ENCODE results near the gene SAT2. TPM values are rescaled to one million over a fixed set of nuclear protein-coding genes. Genes with fewer than 3 reads are reported as not detected.
"Not testable (repeated sequence)": the region's sequence is repeated elsewhere in the genome, so short reads cannot be mapped to it uniquely, and the experiment has no call there.

The SAT2 gene
- total RNA-seq, 1 donor from 2014 or later, result 47.2 TPM

GRCh38 chr17:7606280-7606679, 21.3 kb downstream of the SAT2 start:
- FAIRE-seq, result no peak
- no peak overlapping the region for H3K4me3 Mint-ChIP-seq (ENCODE audit: unreplicated experiment)
- no peak for TF ChIP-seq CTCF (IDR thresholded peaks at IDR 0.05; ENCODE audit: insufficient read depth, low read depth, low read length)
- TF ChIP-seq EZH2 (IDR thresholded peaks at IDR 0.05; ENCODE audit: insufficient read depth, low read length), result no peak
- Histone ChIP-seq H3K9ac (ENCODE audit: low read length) (no peak overlapping the region), H3K9me3 (ENCODE audit: insufficient read depth, low read depth, low read length) (no peaks in the 10 kb centered on the region), H3K4me3 (ENCODE audit: insufficient read depth, low read depth, low read length) (no peak overlapping the region), H3K36me3 (ENCODE audit: insufficient read depth, low read length) (peaks cover 36% of the 10 kb centered on the region), H3K27ac (ENCODE audit: low read depth, low read length) (no peak overlapping the region), H3K4me1 (ENCODE audit: insufficient read depth, low read length) (no peaks in the 10 kb centered on the region), H3K27me3 (ENCODE audit: insufficient read depth, low read length) (no peaks in the 10 kb centered on the region), H2AFZ (ENCODE audit: low read depth, low read length) (no peak overlapping the region), H3K79me2 (ENCODE audit: insufficient read depth, low read length) (peaks cover 61% of the 10 kb centered on the region), H4K20me1 (ENCODE audit: insufficient read depth, low read length) (peaks cover 54% of the 10 kb centered on the region), H3K4me2 (ENCODE audit: low read length) (no peak overlapping the region)
- H3K9me3 Mint-ChIP-seq (ENCODE audit: unreplicated experiment), result no peaks in the 10 kb centered on the region
- DNase-seq (ENCODE audit: low read depth), result no peak
- no peaks in the 10 kb centered on the region for H3K27me3 Mint-ChIP-seq (ENCODE audit: low read depth, unreplicated experiment)
- peaks cover 10% of the 10 kb centered on the region for H3K4me1 Mint-ChIP-seq (ENCODE audit: low read depth, unreplicated experiment)
- H3K27ac Mint-ChIP-seq (ENCODE audit: unreplicated experiment), result no peak overlapping the region
- H3K36me3 Mint-ChIP-seq (ENCODE audit: low read depth, unreplicated experiment), result peaks cover 18% of the 10 kb centered on the region

- peak; percentile 37 for FAIRE-seq
- H3K36me3 Mint-ChIP-seq (ENCODE audit: low read depth, unreplicated experiment), result peaks cover 31% of the 10 kb centered on the region
- H3K4me1 ChIP-seq (ENCODE audit: insufficient read depth, low read length); H3K4me1 Mint-ChIP-seq (ENCODE audit: low read depth, unreplicated experiment); DNase-seq (ENCODE audit: low read depth); H3K9ac ChIP-seq (ENCODE audit: low read length); H3K9me3 Mint-ChIP-seq (ENCODE audit: unreplicated experiment); H3K27ac Mint-ChIP-seq (ENCODE audit: unreplicated experiment); H3K27ac ChIP-seq (ENCODE audit: low read depth, low read length); H3K27me3 Mint-ChIP-seq (ENCODE audit: low read depth, unreplicated experiment); H3K9me3 ChIP-seq (ENCODE audit: insufficient read depth, low read depth, low read length); H3K27me3 ChIP-seq (ENCODE audit: insufficient read depth, low read length); H3K4me2 ChIP-seq (ENCODE audit: low read length); H3K4me3 ChIP-seq (ENCODE audit: insufficient read depth, low read depth, low read length); H3K79me2 ChIP-seq (ENCODE audit: insufficient read depth, low read length); H2AFZ ChIP-seq (ENCODE audit: low read depth, low read length); H3K4me3 Mint-ChIP-seq (ENCODE audit: unreplicated experiment): not testable (repeated sequence)
- H3K36me3 ChIP-seq (ENCODE audit: insufficient read depth, low read length), result peaks cover 56% of the 10 kb centered on the region
- H4K20me1 ChIP-seq (ENCODE audit: insufficient read depth, low read length), result peaks cover 28% of the 10 kb centered on the region
Measured at GRCh38 chr17:7597561-7597960, 30.1 kb downstream of the SAT2 start.

GRCh38 chr17:7593296-7593695, 34.3 kb downstream of the SAT2 start:
- Histone ChIP-seq H3K27ac (ENCODE audit: low read depth, low read length) (no peak overlapping the region), H4K20me1 (ENCODE audit: insufficient read depth, low read length) (peaks cover 37% of the 10 kb centered on the region), H3K4me2 (ENCODE audit: low read length) (no peak overlapping the region), H3K27me3 (ENCODE audit: insufficient read depth, low read length) (no peaks in the 10 kb centered on the region), H3K79me2 (ENCODE audit: insufficient read depth, low read length) (peaks cover 19% of the 10 kb centered on the region), H3K4me1 (ENCODE audit: insufficient read depth, low read length) (peaks cover 30% of the 10 kb centered on the region), H2AFZ (ENCODE audit: low read depth, low read length) (no peak overlapping the region), H3K4me3 (ENCODE audit: insufficient read depth, low read depth, low read length) (no peak overlapping the region), H3K36me3 (ENCODE audit: insufficient read depth, low read length) (peaks cover 44% of the 10 kb centered on the region), H3K9ac (ENCODE audit: low read length) (no peak overlapping the region), H3K9me3 (ENCODE audit: insufficient read depth, low read depth, low read length) (no peaks in the 10 kb centered on the region)
- no peak overlapping the region for H3K4me3 Mint-ChIP-seq (ENCODE audit: unreplicated experiment)
- H3K9me3 Mint-ChIP-seq (ENCODE audit: unreplicated experiment), result no peaks in the 10 kb centered on the region
- no peak for TF ChIP-seq EZH2 (IDR thresholded peaks at IDR 0.05; ENCODE audit: insufficient read depth, low read length)
- TF ChIP-seq CTCF (IDR thresholded peaks at IDR 0.05; ENCODE audit: insufficient read depth, low read depth, low read length), result no peak
- H3K4me1 Mint-ChIP-seq (ENCODE audit: low read depth, unreplicated experiment), result peaks cover 19% of the 10 kb centered on the region
- H3K27me3 Mint-ChIP-seq (ENCODE audit: low read depth, unreplicated experiment), result no peaks in the 10 kb centered on the region
- peak overlapping the region; percentile 87 for H3K27ac Mint-ChIP-seq (ENCODE audit: unreplicated experiment)
- no peak for FAIRE-seq
- H3K36me3 Mint-ChIP-seq (ENCODE audit: low read depth, unreplicated experiment), result peaks cover 30% of the 10 kb centered on the region
- no peak for DNase-seq (ENCODE audit: low read depth)
